GM21619 (cell line): Measurements from ENCODE around the gene ATG7.
"Not testable (repeated sequence)": the region's sequence is repeated elsewhere in the genome, so short reads cannot be mapped to it uniquely, and the experiment has no call there.

Experiments
- ATAC-seq: cut with Tn5 transposase; IDR thresholded peaks from one replicate; pipeline ENCODE4 v1.9.1; 2021; ENCODE audit not compliant: unreplicated experiment

The ATG7 gene

DNA sequence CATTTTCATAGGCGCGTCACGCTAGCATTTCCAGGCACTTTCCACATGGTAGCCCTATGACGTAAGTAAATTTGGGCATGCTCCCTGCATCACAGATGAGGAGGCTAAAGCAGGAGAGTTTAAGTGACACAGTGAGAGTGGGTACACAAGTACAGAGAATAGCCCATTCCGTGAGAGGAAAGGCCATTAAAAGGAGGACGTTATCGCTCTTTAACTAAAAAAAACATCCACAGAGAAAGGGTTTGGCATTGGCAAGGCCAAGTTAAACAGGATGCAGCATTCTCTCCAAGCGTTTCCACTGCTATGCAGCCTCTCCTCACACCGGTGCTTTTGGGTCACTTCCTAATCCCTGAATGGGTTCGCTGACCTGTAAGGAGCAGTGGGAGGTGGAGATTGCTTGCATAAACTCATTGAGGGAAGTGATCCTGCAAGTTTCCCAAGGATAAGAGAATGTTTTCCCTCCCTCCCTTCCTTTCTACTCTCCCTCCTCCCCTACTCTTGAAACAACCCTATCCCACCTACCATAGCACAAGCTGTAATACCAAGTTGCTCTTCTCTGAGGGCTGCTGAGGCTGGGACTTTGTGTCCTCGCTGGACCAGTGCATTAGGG, 223.9 kb downstream of the ATG7 start:
- ATAC-seq: no peak

DNA sequence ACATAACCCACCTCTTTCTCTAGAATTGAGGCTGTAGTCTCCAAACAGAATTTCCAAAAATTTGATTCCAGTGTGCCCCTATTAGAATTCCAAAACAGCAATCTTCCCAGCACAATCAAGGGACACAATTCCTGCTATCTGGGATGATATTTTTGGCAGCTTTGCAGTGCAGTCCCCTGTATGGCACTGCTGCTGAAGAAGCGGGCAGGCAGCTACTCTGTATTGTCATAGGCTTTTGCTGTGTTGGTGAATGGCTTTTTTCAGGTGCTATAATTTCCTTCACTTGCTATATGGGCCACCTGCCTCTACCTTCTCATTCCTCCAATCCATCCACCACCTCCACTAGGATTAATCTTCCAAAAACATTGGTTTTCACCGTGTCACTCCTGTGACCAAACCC, 226.0 kb downstream of the ATG7 start:
- ATAC-seq: no peak

DNA sequence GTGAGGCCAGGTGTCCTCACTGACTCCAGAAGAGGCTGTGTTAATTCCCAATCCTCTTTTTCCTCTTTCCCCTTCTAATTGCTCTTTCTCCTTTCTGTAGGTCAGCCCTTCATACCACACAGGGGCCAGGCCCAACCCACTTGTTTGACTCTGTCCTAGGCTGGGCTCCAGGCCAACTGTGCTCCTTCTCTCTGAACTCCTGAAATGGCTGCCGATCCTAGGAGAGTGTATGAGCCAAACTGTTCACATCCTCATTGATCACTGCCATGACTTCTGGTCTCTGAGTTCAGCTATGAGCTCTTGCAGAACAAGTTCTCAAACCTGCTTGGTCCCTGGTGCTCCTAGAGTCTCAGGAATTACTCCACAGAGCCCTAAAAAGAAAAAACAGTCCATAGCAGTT, 226.4 kb downstream of the ATG7 start:
- ATAC-seq: no peak

DNA sequence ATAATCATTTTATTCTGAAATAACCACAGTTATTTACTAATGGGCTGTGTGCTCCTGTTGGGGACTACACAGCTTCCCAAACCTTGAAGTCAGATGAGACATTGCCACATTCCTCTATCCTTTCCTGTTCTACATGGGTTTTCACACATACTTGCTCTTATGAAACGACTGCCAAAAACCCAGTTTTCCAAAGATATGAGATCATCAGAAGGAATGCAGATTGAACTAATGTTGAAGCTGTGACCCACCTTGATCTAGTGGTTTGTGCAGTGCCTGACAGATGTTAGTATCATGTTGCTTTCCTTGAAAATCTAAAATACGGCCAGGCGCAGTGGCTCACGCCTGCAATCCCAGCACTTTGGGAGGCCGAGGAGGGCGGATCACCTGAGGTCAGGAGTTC, 226.9 kb downstream of the ATG7 start:
- ATAC-seq: no peak

DNA sequence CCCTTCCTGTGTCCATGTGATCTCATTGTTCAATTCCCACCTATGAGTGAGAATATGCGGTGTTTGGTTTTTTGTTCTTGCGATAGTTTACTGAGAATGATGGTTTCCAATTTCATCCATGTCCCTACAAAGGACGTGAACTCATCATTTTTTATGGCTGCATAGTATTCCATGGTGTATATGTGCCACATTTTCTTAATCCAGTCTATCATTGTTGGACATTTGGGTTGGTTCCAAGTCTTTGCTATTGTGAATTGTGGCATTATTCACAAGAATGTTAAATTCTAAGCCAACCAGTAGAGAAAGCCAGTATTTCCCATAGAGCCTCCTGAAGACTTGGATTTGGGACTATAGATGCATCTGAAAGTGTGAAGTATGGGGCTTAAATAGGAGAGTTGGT, 230.2 kb downstream of the ATG7 start:
- ATAC-seq: not testable (repeated sequence)

DNA sequence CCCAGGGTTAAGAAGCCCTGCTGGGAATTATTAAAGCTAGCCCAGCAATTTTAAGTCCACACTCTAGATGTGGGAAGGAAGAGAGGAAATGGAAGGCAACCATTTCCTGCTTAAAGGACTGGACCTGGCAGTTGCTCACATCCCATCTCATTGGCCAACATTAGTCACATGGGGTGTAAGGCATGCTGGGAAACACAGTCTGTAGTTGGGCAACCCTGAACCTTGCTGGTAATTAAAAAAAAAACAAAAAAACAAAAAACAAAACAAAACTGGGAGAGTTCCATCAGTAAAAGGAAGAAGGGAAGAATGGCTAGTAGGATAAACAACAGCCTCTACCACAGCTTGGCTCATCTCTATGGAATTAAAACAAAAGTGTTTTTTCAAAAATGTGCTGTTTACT, 235.5 kb downstream of the ATG7 start:
- no peak for ATAC-seq

DNA sequence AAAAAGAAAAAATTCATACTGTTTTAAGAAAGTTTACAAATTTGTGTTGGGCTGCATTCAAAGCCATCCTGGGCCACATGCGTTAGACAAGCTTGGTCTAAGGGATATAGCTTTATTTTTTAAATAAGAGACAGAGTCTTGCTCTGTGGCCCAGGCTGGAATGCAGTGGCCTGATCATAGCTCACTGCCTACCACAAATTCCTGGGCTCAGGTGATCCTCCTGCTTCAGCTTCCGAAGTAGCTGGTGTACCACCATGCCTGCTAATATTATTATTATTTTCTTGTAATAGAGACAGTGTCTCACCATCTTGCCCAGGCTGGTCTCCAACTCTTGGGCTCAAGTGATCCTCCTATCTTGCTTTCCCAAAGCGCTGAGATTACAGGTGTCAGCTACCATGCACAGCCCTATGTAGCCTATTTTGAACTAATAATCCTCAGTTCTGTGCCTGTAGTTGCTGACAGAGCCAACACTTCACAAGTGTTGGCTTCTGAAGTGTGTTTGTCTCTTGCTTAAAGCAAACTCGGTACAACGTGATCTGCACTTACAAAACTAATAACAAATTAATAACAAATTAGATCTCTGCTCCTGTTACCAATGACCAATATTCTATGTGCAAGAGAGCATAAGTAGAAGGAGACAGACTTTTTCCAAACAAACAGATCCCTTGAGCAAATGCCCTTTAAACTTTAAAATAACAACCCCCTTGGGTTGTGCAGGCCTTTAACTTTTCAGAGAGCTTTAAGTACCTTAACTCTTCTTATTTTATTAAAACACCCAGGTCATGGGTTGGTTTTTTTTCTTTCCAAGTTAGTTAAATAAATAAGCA, 236.4 kb downstream of the ATG7 start:
- ATAC-seq: no peak

DNA sequence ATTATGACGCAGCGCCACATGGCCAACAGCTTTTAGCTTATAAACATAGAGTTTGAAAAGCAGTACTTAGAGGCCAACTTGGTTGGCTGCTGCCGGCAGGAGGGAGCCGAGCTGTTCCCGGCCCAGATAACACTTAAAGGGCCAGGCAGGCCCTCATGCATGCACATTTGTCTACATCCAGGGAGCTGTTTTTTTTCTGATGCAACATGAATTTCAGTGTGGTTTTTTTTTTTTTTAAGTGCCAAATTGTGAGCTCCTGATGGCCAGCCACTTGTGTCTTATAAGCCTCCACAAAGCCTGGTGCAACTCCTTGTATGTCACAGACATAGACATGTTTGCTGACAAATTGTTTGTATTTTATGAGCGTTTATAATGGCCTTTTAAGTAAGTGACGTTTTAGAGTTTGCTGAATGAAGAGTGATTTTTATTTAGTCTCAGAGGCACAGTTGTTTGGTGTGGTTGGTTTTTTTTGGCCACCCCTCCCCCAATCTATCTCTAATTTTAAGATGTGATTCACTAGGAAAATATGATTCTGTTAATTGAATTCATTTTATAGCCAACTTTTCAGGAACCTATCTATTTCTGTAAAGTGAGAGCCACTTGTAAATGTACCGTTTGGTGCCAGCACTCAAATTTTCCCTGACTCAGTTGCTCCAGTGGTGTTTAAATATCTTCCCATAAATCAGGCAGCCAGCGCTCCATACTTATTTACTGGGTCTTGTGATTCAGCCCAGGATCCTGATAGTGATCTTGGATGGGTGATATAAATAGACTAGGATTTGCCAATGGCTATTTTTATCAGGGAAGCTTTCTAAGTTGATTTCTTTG, 237.2 kb downstream of the ATG7 start:
- ATAC-seq: no peak

DNA sequence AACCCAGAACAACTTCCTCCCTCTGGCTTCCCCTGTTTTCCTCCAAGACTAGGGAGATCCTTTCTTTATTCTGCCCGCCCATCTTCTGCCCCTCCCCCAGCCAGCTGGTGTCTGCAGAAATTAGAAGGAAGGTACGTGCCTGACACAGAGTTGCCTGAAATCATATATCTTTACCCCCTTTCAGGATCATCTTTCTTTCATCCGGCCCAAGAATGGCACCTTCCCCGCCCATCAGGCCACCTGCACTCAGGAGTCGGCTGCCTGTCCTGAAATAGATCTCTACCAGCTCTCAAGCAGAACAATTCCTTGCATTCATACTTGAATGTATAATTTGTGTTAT, 237.8 kb downstream of the ATG7 start:
- no peak for ATAC-seq

DNA sequence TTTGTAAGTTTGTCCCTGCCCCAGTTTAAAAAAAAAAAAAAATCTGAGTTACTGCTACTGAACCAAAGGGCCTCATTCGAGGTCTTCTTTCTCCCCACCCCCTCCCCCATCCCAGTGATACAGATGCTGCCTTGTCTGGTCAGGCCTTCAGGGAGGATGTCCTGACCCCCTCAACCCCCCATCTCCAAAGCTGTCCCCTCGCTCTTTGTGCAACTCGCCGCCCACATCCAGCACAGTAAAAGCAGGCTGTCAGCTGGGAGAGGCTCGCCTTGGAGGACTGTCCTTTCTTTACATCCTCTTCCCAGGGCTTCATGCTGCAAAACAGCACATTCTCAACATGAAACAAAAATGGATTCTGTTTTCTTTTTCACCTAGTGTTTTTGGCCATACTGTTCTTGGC, 238.2 kb downstream of the ATG7 start:
- no peak for ATAC-seq

DNA sequence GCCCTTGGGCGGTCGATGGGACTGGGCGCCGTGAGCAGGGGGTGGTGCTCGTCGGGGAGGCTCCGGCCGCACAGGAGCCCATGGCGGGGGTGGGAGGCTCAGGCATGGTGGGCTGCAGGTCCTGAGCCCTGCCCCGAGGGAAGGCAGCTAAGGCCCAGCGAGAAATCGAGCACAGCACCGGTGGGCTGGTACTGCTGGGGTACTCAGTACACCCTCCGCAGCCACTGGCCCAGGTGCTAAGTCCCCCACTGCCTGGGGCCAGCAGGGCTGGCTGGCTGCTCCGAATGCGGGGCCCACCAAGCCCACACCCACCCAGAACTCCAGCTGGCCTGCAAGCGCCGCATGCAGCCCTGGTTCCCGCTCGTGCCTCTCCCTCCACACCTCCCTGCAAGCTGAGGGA, 239.4 kb downstream of the ATG7 start:
- ATAC-seq: not testable (repeated sequence)

DNA sequence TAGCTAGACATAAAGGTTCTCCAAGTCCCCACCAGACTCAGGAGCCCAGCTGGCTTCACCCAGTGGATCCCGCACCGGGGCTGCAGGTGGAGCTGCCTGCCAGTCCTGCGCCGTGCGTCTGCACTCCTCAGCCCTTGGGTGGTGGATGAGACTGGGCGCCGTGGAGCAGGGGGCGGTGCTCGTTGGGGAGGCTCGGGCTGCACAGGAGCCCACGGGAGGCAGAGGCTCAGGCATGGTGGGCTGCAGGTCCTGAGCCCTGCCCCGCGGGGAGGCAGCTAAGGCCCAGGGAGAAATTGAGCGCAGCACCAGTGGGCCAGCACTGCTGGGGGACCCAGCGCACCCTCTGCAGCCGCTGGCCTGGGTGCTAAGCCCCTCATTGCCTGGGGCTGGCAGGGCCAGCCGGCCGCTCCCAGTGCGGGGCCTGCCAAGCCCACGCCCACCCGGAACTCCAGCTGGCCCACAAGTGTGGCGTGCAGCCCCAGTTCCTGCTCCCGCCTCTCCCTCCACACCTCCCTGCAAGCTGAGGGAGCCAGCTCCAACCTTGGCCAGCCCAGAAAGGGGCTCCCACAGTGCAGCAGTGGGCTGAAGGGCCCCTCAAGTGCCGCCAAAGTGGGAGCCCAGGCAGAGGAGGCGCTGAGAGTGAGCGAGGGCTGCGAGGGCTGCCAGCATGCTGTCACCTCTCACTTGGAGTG, 241.1 kb downstream of the ATG7 start:
- ATAC-seq: not testable (repeated sequence)

DNA sequence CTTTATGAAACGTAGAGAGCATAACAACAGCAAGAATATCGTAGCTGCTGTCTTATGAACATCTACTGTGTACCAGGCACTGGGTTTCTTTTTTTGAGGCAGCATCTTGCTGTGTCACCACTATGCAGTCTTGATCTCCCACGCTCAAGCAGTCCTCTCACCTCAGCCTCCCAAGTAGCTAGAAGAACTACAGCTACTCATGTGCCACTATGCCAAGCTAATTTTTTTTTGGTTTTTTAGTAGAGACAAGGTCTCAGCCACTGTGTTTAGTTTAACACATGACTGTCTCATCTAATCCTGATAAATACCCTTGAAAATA, 241.6 kb downstream of the ATG7 start:
- ATAC-seq: no peak

DNA sequence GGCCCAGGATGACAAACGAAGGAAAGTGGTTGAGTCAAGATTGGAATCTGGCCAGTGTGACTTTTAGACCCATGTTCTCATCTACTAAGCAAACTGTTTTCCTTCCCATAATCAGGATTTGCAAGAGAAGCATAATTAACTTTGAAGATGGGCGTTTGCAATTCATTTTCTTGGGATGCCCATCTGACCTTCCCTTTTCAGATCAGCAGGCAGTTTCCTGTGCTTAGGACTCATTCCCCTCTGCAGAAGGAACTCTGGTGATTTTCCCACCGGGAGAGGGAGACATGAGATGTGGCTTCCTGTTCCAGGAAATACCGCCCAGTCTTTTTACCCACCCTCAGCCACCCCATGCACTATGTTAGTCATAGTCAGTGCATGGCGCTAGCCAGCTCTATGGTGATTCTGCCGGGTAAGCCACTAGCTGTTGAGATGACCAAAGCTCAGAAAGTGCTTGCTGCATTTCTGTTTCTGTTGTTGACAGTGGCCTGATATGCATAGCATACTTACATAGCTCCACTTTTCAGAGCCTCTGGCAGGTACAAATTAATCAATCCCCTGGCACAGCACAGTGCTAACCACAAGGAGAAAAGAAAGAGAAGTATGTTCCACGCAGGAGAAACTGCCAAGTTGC, 242.1 kb downstream of the ATG7 start:
- ATAC-seq: no peak

DNA sequence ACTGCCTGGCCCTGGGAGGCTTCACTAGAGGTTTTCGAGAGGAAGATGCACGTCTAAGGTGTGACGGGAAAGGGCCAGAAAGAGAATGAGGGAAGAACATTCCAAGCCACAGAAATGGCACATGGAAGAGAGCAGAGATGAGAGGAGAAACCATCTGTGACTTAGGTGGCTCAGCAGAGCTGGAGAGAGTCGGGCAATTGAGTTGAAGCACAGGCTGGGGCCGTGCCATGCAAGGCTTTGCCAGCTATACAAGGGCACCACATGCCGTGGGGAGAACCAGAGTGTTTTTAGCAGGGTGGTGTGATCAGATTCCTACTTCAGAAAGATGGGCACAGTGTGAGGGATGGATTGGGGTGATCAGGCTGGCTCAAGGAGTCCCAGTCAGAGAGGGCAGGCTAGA, 245.4 kb downstream of the ATG7 start:
- no peak for ATAC-seq

DNA sequence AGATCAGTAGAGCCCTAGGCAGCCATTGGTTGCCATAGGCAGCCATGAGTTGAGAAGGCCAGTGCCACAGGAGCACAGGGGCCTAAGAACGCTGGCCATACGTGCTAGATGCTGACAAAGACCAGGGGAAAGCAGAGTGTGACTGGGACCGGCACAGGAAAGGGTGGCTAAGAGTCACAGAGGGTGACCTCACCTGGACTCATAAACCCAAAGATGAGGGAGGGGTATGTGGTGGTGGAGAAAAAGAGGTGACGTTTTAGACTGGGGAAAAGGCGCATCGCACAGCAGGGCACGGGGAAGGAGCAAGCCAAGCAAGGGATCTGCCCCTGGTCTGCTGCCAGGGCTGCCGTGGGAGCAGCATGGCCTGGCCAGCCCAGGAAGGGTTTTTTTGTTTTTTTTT, 249.0 kb downstream of the ATG7 start:
- no peak for ATAC-seq

DNA sequence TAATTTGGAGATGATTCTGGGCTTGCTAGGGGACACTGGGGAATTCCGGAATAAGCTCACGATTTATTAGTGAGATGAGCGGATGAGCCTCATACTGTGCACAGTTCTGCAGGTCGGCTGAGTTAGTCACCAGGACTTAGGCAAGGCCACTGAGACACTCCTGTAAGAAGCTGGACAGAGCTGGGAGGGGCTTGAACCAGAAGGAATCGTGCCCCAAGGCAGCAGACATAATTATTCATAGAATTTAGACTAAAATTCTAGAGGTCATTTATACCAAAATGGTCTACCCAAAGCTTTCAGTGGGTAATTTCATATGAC, 250.2 kb downstream of the ATG7 start:
- no peak for ATAC-seq

DNA sequence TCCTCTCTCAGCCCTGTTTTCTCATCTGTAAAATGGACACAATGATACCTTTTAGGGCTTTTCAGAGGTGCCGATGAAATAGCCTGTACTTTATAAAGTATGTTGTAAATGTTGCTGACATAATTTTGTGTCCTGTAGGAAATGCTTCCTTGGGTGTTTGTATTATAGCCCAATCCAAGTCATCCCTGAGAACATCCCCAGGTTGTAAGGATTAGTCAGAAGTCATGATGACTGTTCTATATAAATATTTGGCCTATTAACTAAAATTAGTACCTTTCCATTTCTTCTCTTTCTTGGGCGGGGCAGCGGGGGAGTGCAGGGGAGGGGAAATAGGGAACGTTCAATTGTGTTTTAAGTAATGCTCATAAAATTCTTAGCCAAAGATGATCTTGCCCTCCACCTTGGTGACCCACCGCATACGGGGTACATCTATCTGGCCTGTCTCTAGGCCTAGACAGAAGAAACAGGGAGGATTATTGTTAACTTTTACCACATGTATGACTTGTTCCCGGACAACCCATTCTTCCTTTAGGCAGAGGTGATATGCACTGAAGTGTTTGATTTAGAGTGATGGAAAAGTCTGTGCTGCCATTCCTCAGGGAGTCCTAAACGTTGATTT, 250.9 kb downstream of the ATG7 start:
- ATAC-seq: no peak

DNA sequence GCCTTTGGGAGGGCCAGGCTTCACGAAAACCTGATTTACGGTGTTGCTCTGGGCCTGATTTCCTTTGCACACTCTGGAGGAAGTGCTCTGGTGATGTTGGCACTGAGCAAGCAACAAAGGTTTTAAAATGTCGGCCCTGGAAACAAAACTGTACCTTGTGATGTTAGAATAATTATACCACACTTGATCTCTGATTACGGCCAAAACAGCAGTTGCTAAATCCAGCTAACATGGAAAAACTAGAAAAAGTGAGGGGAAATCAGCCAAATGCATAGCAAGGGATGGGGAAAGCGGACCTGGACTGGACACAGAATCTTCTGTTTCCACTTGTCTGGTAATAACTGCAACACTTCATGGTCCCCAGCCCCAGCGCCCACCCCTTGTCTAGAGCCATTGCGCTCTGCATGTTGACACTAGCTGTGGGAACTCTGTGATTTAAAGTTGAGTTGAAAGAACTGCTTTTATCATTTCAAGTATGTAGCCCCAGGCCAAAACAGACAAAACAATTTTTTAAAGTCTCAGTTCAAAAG, 251.4 kb downstream of the ATG7 start:
- ATAC-seq: no peak

DNA sequence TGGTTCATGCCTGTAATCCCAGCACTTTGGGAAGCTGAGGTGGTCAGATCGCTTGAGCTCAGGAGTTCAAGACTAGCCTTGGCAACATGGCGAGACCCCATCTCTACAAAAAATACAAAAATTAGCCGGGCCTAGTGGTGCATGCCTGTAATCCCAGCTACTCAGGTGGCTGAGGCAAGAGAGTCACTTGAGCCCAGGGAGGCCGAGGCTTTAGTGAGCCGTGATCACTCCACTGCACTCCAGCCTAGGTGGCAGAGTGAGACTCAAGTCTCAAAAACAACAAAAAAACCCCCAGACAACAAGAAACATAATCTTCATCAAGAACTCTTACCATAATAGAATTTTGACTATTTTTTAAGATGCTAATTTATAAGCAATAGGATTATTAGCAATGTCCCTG, 253.9 kb downstream of the ATG7 start:
- not testable (repeated sequence) for ATAC-seq

DNA sequence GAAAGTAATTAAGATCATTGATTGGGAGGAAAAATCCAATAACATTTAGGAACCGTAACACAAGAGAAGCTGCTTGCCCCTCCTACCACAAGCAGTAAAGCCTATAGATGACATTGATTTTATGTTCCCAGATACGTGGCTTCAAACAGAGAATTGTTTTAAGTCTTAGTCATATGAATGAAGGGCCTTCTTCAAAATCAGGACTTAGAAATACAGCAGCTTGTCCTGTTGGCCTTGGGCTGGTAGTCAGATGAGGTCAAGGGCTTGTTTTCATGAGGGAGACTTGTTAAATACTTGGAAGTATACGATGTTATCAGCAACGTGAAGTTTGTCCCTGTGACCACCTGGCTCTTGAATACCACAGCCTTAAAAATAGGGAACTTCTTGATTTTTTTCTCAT, 257.1 kb downstream of the ATG7 start:
- no peak for ATAC-seq
